Activated CD8-positive, alpha-beta memory T cell treated with anti-CD3 and anti-CD28 coated beads for 36 hours (primary cell): ENCODE measurements around the gene C2. TPM values are rescaled to one million over a fixed set of nuclear protein-coding genes. Genes with fewer than 3 reads are reported as not detected.
"Not testable (repeated sequence)": the region's sequence is repeated elsewhere in the genome, so short reads cannot be mapped to it uniquely, and the experiment has no call there.

Experiments used
- CTCF ChIA-PET: fragments of 350-600 bp; sonication (Branson Sonifier 250); formaldehyde crosslinking; loops from one replicate; lab custom pipeline; 2021; ENCODE audit warnings: antibody characterized with exemption; lab: Charles Lee
- POLR2A ChIA-PET: fragments of 350-600 bp; sonication (Branson Sonifier 250); formaldehyde crosslinking; loops from one replicate; lab custom pipeline; 2021; ENCODE audit warnings: antibody characterized with exemption; lab: Charles Lee
- total RNA-seq, 2 experiments: library from RNA; stranded (reverse); gene quantifications; one replicate each; pipeline ENCODE4 v1.2.3, GENCODE V29; 2021

The C2 gene
- total RNA-seq, 2 experiments from 2014 or later, result 0.59 to 0.82 TPM

DNA sequence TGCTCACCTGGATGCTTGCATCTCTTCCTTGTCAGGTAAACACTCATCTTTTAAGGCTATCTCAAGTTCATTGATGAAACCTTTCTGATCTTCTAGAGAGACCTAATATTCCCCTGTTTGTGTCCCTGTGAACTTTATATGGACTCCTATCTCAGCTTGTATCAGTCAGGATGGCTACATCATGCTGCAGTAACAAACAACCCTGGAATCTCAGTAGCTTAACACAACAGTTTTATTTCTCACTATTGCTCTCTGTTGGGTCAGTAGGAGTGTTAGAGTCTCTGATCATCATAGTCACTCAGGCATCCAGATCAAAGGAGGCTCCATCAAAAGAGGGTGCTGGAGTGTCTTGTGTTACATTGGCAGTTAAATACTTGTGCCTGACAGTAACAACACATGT is 12.2 kb upstream of the C2 start:
- ChIA-PET CTCF (no interaction called here), POLR2A (no interaction called here)

DNA sequence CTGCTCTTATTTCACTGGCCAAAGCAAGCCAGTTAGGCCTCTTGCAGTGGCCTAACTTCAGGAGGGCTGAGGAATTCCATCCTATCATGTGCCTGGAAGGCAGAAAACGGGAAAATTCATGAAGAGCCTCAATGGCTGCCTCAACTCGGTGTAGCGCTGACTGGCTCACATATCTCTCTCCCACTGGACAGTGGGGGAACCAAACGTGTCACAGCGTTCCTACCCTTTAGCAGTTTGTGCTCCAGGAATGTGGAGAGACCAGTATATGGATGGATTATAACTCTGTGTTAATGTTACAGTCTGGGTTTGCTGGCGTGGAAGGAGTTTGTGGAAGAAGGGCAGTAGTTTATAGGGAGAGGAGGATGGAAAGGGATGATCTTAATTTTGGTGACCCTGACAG is 11.8 kb upstream of the C2 start:
- ChIA-PET CTCF (no interaction called here), POLR2A (no interaction called here)

DNA sequence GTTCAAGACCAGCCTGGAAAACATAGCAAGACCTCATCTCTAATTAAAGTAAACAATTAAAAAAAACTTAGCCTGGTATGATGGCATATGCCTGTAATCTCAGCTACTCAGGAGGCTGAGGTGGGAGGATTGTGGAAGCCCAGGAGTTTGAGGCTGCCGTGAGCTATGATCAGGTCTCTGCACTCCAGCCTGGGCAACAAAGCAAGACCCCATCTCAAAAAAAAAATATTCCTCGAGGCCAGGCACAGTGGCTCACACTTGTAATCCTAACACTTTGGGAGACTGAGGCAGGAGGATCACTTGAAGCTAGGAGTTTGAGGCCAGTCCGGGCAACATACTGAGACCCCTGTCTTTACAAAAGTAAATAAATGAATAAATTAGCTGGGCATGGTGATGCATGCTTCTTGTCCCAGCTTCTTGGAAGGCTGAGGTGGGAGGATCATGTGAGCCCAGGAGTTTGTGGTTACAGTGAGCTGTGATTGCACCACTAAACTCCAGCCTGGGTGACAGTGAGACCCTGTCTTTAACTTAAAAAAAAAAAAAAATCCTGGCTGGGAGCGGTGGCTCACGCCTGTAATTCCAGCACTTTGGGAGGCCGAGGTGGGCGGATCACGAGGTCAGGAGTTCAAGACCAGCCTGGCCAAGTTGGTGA is 9.3 kb upstream of the C2 start:
- CTCF ChIA-PET, result interaction anchor here (0.6 to 0.7 kb wide), 3 partner anchors 153 to 368 kb away, joined by 3 read pairs; no protein-coding TSS in a partner anchor
- POLR2A ChIA-PET, result interaction anchor here (0.7 kb wide), 2 partner anchors 10 to 20 kb away, joined by 4 read pairs; no protein-coding TSS in a partner anchor

DNA sequence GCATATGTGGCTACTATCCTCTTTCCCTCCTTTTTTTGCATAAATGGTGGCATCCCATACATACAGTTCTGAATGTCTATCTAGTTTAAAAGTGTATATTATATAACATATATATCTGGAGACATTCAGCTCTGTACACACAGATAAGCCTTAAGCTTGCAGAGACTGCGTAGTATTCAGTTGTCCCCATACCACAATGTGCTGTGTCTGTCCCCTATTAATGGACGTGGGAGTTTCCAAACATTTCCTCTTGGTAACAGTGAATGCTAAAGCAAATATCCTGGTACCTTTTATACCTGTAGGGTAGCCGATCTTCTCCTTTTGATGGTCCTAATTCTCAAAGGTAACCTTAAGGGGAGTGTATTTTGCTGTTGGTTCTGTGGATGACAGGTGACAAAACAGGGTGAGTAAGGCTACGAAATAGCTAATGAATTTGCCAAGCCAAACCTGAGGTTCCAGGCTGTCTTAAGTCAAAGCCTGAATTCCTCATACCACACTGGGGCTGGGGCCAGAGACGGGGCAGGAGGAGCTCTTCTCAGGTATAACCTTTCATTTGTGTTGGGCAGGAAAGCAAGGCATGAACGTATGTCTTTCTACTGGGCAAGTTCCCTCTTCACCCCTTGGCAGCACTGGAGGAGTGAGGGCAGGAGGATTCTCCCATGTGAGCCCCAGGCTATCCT is 7.8 kb upstream of the C2 start:
- POLR2A ChIA-PET, result no interaction called here

DNA sequence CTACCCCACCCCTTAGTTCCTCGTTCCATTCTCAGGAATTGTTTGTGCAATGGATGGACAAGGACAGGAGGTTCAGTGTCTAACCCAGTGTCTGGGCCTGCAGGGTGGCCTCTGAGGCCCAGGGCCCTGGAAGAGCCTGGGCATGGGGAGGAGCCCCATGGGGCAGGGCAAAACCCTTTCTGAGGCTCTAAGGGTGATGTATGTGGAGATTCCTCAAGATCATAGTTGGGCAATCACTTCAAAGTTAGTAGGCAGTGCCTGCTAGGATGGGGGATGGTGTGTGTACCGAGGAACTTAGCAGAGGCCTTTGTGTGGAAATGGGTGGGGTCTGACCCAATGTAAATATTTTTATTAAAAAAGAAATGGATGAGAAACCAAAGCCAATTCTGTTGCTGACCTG is 6.7 kb upstream of the C2 start:
- CTCF ChIA-PET, result no interaction called here
- POLR2A ChIA-PET, result interaction anchor here (0.5 kb wide), 1 partner anchor 479 kb away, joined by 16 read pairs; no protein-coding TSS in a partner anchor

More for the DNA sequence above, 7.8 kb upstream of the C2 start:
- CTCF ChIA-PET, result interaction anchor here (1.0 kb wide), 2 partner anchors 9 to 52 kb away, joined by 3 to 4 read pairs; partner anchors contain the start of gene DXO

DNA sequence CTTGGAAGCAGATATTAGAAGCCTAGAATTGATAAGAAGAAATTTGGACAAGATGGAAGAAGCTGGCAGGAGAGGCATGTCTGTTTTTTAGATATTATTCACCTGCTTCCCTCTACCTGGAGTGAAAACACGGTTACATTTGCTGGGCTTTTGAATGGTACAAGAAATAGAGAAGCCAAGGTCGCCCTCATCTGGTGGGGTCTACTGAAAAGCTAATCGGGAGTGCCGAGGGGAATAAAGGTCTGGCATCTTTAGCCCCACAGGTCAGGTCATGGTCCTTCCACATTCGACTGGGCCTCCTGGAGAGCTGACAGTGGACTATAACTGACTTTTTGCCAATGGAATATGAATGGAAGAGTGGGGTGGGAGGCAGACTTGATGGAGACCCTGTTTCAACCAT is 4.6 kb upstream of the C2 start:
- ChIA-PET POLR2A (no interaction called here), CTCF (interaction anchor here (1.0 to 1.4 kb wide), 3 partner anchors 14 to 87 kb away, joined by 3 to 5 read pairs (median 3); no protein-coding TSS in a partner anchor)

DNA sequence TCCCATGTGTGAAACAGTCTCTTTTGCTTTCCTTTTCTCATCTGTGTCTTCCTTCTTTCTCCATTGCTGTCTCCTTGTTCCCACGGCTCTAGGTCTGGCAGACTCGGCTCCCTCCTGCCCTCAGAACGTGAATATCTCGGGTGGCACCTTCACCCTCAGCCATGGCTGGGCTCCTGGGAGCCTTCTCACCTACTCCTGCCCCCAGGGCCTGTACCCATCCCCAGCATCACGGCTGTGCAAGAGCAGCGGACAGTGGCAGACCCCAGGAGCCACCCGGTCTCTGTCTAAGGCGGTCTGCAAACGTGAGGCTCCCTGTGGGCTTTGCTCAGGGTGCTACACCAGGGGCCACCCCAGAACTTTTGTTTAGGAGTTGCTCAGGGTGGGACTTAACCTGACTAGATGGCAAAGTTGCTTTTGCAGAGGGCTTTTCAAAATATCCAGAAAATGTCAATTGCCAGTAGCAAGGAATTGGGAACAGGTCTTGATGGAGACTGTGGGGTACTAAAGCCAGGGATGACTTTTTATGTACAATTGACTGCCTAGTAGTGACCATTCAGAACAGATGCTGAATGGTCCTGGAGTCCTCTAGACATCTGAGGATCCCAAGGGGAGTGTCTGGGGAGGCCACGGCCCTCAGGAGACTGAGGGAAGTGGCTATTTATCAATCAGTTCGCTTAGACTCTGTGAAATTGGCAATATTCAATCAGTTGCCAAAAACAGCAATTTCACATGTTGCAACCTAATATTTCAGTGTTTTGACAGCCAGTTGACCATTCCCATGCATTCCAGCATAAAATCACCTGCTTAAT is 550 bp downstream of the C2 start:
- CTCF ChIA-PET, result no interaction called here
- POLR2A ChIA-PET, result no interaction called here

DNA sequence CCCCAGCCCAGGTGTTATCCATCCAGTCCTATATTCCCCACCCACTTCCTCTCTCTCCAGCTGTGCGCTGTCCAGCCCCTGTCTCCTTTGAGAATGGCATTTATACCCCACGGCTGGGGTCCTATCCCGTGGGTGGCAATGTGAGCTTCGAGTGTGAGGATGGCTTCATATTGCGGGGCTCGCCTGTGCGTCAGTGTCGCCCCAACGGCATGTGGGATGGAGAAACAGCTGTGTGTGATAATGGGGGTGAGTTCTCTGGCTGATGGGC is 1.1 kb downstream of the C2 start:
- ChIA-PET CTCF (no interaction called here), POLR2A (no interaction called here)

DNA sequence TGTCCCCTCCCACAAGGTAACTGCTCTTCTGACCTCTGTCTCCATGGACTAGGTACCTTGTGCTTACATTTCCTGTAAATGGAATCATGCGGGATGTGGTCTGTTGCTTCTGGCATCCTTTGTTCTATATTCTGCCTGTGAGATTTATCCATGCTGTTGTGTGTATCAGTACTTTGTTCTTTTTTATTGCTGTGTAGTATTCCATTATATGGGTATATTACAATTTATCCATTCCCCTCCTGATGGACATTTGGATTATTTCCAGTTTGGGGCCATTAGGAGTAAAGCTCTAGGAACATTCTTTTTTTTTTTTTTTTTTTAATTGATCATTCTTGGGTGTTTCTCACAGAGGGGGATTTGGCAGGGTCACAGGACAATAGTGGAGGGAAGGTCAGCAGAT is 3.4 kb downstream of the C2 start:
- POLR2A ChIA-PET, result no interaction called here
- CTCF ChIA-PET, result no interaction called here

DNA sequence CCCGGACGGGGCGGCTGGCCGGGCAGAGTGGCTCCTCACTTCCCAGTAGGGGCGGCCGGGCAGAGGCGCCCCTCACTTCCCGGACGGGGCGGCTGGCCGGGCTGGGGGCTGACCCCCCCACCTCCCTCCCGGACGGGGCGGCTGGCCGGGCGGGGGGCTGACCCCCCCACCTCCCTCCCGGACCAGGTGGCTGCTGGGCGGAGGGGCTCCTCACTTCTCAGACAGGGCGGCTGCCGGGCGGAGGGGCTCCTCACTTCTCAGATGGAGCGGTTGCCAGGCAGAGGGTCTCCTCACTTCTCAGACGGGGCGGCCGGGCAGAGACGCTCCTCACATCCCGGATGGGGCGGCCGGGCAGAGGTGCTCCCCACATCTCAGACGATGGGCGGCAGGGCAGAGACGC is 4.6 kb downstream of the C2 start:
- CTCF ChIA-PET, POLR2A ChIA-PET: not testable (repeated sequence)

DNA sequence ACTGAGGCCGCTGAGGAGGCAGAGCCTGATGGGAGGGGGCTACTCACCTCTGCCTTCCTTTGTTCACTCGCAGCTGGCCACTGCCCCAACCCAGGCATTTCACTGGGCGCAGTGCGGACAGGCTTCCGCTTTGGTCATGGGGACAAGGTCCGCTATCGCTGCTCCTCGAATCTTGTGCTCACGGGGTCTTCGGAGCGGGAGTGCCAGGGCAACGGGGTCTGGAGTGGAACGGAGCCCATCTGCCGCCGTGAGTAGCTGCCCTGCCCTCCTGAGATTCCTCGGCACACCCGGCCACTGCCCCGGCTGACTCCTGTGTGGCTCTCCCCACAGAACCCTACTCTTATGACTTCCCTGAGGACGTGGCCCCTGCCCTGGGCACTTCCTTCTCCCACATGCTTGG is 6.0 kb downstream of the C2 start:
- ChIA-PET POLR2A (no interaction called here), CTCF (interaction anchor here (0.6 kb wide), 1 partner anchor 22 kb away, joined by 4 read pairs; no protein-coding TSS in a partner anchor)

DNA sequence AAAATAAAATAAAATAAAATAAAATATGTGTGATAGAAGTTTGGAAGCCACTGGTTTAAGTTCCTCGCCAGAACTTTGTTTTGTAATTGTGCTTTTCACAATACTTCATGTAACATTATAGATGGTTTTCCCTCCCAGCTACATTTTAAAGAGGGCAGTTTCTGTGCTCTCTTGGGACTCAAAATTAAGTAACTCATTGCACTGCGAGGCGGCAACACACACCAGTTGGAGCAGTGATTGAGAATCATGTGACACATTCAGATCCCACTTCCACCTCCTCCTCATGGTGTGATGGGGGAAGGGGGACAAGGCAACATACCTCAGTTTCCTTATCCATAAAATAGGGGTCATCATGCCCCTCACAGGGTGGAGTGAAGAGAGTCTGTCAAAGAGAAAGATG is 7.5 kb downstream of the C2 start:
- ChIA-PET POLR2A (no interaction called here), CTCF (no interaction called here)

DNA sequence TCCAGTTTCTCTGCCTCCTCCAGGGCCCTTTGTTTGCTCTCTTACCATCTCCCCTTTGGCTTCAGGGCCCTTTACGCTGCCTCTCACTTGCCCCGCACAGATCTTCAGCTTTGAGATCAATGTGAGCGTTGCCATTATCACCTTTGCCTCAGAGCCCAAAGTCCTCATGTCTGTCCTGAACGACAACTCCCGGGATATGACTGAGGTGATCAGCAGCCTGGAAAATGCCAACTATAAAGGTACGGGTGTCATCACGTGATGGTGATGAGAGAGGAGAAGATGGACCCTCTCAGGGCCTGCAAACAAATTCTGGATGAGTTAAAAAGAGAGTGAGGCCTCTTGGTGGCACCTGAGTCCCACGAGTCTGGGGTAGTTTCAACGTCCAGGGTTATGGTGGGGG is 8.3 kb downstream of the C2 start:
- ChIA-PET POLR2A (no interaction called here), CTCF (interaction anchor here (0.6 to 0.7 kb wide), 2 partner anchors 310 to 343 kb away, joined by 3 read pairs; partner anchors contain the start of gene NCR3)

DNA sequence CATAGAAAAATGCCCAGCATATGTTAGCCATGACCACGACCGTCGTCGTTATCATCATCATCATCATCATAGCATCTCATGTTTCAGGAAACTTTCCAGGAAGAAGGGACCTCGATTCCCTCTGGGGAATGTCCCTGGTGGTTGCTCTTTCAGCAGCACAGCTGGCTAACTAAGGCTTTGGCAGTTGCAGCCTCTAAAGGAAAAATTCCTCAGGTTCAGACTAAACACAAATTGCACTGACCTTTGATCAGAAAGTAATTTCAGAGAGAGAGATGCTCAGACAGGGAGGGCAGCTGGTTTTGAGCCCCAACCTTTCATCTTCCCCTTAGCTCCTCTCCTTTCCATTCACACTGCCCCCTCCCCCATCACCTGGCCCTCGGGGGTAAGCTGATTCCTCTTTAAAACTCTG is 12.7 kb downstream of the C2 start:
- POLR2A ChIA-PET, result no interaction called here
- CTCF ChIA-PET, result interaction anchor here (0.8 to 1.6 kb wide), 2 partner anchors 12 to 34 kb away, joined by 3 to 5 read pairs; no protein-coding TSS in a partner anchor

DNA sequence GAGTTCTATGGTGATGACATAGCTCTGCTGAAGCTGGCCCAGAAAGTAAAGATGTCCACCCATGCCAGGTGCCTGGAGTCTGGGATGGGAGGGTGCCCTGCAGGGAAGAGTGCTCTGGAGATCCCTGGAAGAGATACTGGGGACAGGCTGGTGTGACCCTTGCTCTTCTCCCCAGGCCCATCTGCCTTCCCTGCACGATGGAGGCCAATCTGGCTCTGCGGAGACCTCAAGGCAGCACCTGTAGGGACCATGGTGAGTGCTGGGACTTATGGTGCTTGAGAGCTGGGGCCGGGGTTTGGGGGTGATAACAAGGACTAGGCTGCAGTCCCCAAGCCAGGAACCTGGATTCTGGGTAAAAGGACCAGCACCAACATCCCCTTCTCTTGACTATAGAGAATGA is 16.2 kb downstream of the C2 start:
- CTCF ChIA-PET, result no interaction called here
- POLR2A ChIA-PET, result no interaction called here

DNA sequence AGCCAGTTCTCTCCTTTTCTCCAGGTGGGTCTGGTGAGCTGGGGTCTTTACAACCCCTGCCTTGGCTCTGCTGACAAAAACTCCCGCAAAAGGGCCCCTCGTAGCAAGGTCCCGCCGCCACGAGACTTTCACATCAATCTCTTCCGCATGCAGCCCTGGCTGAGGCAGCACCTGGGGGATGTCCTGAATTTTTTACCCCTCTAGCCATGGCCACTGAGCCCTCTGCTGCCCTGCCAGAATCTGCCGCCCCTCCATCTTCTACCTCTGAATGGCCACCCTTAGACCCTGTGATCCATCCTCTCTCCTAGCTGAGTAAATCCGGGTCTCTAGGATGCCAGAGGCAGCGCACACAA is 17.6 kb downstream of the C2 start:
- POLR2A ChIA-PET, result interaction anchor here (0.5 kb wide), 1 partner anchor 210 kb away, joined by 3 read pairs; no protein-coding TSS in a partner anchor
- CTCF ChIA-PET, result interaction anchor here (0.6 to 1.0 kb wide), 2 partner anchors 14 to 16 kb away, joined by 3 to 4 read pairs; partner anchors contain the start of genes NELFE and SKIC2

DNA sequence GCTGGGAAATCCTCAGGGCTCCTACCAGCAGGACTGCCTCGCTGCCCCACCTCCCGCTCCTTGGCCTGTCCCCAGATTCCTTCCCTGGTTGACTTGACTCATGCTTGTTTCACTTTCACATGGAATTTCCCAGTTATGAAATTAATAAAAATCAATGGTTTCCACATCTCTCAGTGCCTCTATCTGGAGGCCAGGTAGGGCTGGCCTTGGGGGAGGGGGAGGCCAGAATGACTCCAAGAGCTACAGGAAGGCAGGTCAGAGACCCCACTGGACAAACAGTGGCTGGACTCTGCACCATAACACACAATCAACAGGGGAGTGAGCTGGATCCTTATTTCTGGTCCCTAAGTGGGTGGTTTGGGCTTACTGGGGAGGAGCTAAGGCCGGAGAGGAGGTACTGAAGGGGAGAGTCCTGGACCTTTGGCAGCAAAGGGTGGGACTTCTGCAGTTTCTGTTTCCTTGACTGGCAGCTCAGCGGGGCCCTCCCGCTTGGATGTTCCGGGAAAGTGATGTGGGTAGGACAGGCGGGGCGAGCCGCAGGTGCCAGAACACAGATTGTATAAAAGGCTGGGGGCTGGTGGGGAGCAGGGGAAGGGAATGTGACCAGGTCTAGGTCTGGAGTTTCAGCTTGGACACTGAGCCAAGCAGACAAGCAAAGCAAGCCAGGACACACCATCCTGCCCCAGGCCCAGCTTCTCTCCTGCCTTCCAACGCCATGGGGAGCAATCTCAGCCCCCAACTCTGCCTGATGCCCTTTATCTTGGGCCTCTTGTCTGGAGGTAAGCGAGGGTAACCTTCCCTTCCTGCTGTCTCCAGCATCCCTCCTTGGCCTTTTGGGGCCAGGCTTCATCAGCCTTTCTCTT is 18.2 kb downstream of the C2 start, which contains the start of gene CFB:
TSS of gene CFB (plus strand) at position 589 of the 863 bp plus-strand sequence. CDS start at position 716, 127 bp downstream.
- CTCF ChIA-PET, result interaction anchor here (0.6 to 1.0 kb wide), 2 partner anchors 13 to 16 kb away, joined by 3 to 4 read pairs; partner anchors contain the start of genes NELFE and SKIC2

DNA sequence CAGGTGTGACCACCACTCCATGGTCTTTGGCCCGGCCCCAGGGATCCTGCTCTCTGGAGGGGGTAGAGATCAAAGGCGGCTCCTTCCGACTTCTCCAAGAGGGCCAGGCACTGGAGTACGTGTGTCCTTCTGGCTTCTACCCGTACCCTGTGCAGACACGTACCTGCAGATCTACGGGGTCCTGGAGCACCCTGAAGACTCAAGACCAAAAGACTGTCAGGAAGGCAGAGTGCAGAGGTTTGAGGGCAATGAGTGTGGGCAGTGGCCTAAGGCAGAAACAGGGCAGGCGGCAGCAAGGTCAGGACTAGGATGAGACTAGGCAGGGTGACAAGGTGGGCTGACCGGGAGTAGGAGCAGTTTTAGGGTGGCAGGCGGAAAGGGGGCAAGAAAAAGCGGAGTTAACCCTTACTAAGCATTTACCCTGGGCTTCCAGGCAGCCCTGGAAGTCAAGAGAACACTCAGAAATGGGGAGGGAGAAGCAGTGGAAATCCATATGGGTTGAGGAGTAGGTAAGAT is 18.9 kb downstream of the C2 start:
- POLR2A ChIA-PET, result no interaction called here

More for the DNA sequence above, 18.2 kb downstream of the C2 start, which contains the start of gene CFB:
- POLR2A ChIA-PET, result interaction anchor here (0.6 kb wide), 1 partner anchor 189 kb away, joined by 7 read pairs; no protein-coding TSS in a partner anchor

More for the DNA sequence above, 18.9 kb downstream of the C2 start:
- CTCF ChIA-PET, result no interaction called here
